ENCODE data around the gene CYSRT1. TPM values are rescaled to one million over a fixed set of nuclear protein-coding genes. Genes with fewer than 3 reads are reported as not detected.

The CYSRT1 gene
- total RNA-seq, 1 donor from 2014 or later, result 3.9 TPM

GRCh38 chr9:137184881-137185660 is 39.9 kb upstream of the CYSRT1 start:
- Histone ChIP-seq H3K27me3 (ENCODE audit: control insufficient read depth, insufficient read depth, low read length) (no peaks in the 10 kb centered on the region), H3K4me3 (ENCODE audit: low read depth, low read length) (no peak overlapping the region), H3K36me3 (ENCODE audit: control insufficient read depth, insufficient read depth, low read length) (peaks cover 40% of the 10 kb centered on the region)
- DNase-seq (ENCODE audit: low read depth) (no peak), FAIRE-seq (no peak)
- TF ChIP-seq CTCF (IDR thresholded peaks at IDR 0.05; ENCODE audit: insufficient read depth, low read length, severe bottlenecking), result no peak

DNA sequence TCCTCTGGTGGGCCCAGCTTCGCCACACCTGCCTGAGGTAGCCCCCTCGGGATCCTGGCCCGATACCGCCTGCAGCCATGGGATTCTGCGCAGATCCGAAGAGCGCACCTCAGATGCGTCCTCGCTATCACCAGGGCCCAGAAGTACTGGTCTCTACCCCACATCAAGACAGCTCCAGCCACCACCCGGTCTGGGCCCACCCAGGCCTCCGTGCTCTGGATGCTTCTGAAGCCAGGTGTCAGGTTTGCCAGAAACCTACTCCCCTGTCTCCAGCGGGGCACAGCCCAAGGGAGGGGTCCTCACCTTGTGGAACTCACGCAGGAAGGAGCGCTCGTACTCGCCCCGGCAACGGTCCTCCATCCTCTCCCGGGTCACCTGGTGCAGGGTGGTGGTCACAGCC is 39.1 kb upstream of the CYSRT1 start:
- Histone ChIP-seq H3K4me3 (ENCODE audit: low read depth, low read length) (no peak overlapping the region), H3K27me3 (ENCODE audit: control insufficient read depth, insufficient read depth, low read length) (no peaks in the 10 kb centered on the region), H3K36me3 (ENCODE audit: control insufficient read depth, insufficient read depth, low read length) (peaks cover 42% of the 10 kb centered on the region)
- no peak for DNase-seq (ENCODE audit: low read depth)
- no peak for FAIRE-seq
- TF ChIP-seq CTCF (IDR thresholded peaks at IDR 0.05; ENCODE audit: insufficient read depth, low read length, severe bottlenecking), result no peak

DNA sequence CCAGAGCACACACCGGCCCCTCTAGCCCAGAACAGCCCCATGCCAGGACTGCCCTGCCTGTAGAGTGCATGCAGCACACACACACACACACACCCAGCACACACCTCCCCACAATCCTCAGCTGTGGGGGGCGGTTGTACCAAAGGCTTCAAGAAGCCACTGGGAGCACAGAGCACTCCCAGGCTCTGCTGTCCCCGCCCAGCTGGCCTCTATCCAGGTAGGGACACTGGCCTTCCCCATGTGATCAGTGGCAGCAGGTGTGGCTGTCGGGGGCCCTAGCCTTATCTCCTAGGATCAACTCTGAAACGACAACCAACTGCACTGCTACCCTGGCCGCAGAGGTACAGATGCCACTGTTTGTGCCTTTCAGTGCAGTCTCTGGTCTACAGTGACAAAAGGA is 38.6 kb upstream of the CYSRT1 start:
- Histone ChIP-seq H3K27me3 (ENCODE audit: control insufficient read depth, insufficient read depth, low read length) (no peaks in the 10 kb centered on the region), H3K4me3 (ENCODE audit: low read depth, low read length) (no peak overlapping the region), H3K36me3 (ENCODE audit: control insufficient read depth, insufficient read depth, low read length) (peaks cover 39% of the 10 kb centered on the region)
- no peak for FAIRE-seq
- DNase-seq (ENCODE audit: low read depth), result no peak
- no peak for TF ChIP-seq CTCF (IDR thresholded peaks at IDR 0.05; ENCODE audit: insufficient read depth, low read length, severe bottlenecking)

DNA sequence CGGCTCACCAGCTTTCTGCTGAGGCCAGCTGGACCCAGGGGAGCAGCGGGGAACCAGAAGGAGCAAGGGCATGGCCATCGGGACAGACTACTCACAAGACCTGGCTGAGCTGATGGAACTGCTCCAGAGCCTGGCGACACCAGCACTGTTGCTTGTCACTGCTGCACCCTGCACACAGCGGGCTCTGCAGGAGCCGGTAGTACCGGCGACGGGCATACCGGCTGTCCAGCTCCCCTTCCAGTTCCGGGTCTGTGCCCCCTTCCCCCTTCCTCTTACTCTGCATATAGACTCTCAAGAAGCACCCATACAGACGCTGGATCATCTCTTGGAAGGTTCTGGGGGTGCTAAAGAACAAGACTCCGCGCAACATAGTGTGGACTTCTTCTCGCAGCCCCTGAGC is 37.6 kb upstream of the CYSRT1 start:
- no peak for TF ChIP-seq CTCF (IDR thresholded peaks at IDR 0.05; ENCODE audit: insufficient read depth, low read length, severe bottlenecking)
- Histone ChIP-seq H3K27me3 (ENCODE audit: control insufficient read depth, insufficient read depth, low read length) (no peaks in the 10 kb centered on the region), H3K36me3 (ENCODE audit: control insufficient read depth, insufficient read depth, low read length) (peaks cover 39% of the 10 kb centered on the region), H3K4me3 (ENCODE audit: low read depth, low read length) (peak overlapping the region; percentile 55)
- FAIRE-seq (peak; percentile 86), DNase-seq (ENCODE audit: low read depth) (no peak)

GRCh38 chr9:137188086-137188489 is 36.9 kb upstream of the CYSRT1 start:
- DNase-seq (ENCODE audit: low read depth) (no peak), FAIRE-seq (no peak)
- Histone ChIP-seq H3K4me3 (ENCODE audit: low read depth, low read length) (peak overlapping the region; percentile 55), H3K36me3 (ENCODE audit: control insufficient read depth, insufficient read depth, low read length) (peaks cover 34% of the 10 kb centered on the region), H3K27me3 (ENCODE audit: control insufficient read depth, insufficient read depth, low read length) (no peaks in the 10 kb centered on the region)
- no peak for TF ChIP-seq CTCF (IDR thresholded peaks at IDR 0.05; ENCODE audit: insufficient read depth, low read length, severe bottlenecking)
